Natural killer cell (primary cell): ENCODE data around the gene STARD10. TPM values are rescaled to one million over a fixed set of nuclear protein-coding genes. Genes with fewer than 3 reads are reported as not detected.

Source experiments
- ATAC-seq, 3 donors: fragments of 150-1000 bp in 2 of 3; fragments of 200-7000 bp in 1 of 3; cut with Tn5 transposase; 1 replicate in 1 of 3; 2 replicates in 2 of 3; pipeline ENCODE4 v1.10.0; 2021; ENCODE audit warnings: mild to moderate bottlenecking in 2 of 3, moderate library complexity in 2 of 3
- DNase-seq, 2 donors: peaks; one replicate each; pipeline versions ENCODE4 v3.0.0 to v3.0.0-alpha.2; 2013 to 2021; ENCODE audit warnings: mixed read lengths in 1 of 2
- H3K27ac ChIP-seq: one replicate; pipeline ENCODE4 v1.5.1; 2013; ENCODE audit warnings: mild to moderate bottlenecking, low read length
- H3K27me3 ChIP-seq: one replicate; pipeline ENCODE4 v1.6.1; 2013; ENCODE audit warnings: low read length; ENCODE audit not compliant: control insufficient read depth, insufficient read depth
- H3K36me3 ChIP-seq: one replicate; pipeline ENCODE4 v1.6.1; 2013; ENCODE audit warnings: low read length; ENCODE audit not compliant: control insufficient read depth, insufficient read depth
- H3K4me1 ChIP-seq: one replicate; pipeline ENCODE4 v1.6.1; 2013; ENCODE audit warnings: low read length; ENCODE audit not compliant: control insufficient read depth, insufficient read depth
- H3K4me3 ChIP-seq: one replicate; pipeline ENCODE4 v1.5.1; 2013; ENCODE audit warnings: low read length
- H3K9me3 ChIP-seq: one replicate; pipeline ENCODE4 v1.6.1; 2013; ENCODE audit warnings: low read length; ENCODE audit not compliant: control insufficient read depth, insufficient read depth
- H3K27ac Mint-ChIP-seq, 2 donors: one replicate each; pipeline ENCODE4 v1.8.0; 2022; ENCODE audit warnings: mild to moderate bottlenecking in 2 of 2, mixed read lengths in 2 of 2, moderate library complexity in 1 of 2
- H3K27me3 Mint-ChIP-seq, 2 donors: one replicate each; pipeline ENCODE4 v1.8.0; 2022; ENCODE audit warnings: low read depth in 2 of 2, mixed read lengths in 2 of 2
- H3K36me3 Mint-ChIP-seq: one replicate; pipeline ENCODE4 v1.8.0; 2022; ENCODE audit warnings: mixed read lengths
- H3K4me1 Mint-ChIP-seq, 2 donors: one replicate each; pipeline ENCODE4 v1.8.0; 2022; ENCODE audit warnings: mixed read lengths in 2 of 2
- H3K4me3 Mint-ChIP-seq: one replicate; pipeline ENCODE4 v1.8.0; 2022; ENCODE audit warnings: mild to moderate bottlenecking, moderate library complexity, mixed read lengths
- H3K9me3 Mint-ChIP-seq, 2 donors: one replicate each; pipeline ENCODE4 v1.8.0; 2022; ENCODE audit warnings: mixed read lengths in 2 of 2
- WGBS: methylation state at CpG from one replicate; pipeline ENCODE4 v1.1.7; 2013; ENCODE audit warnings: missing lambda C conversion rate; ENCODE audit not compliant: insufficient coverage; 5-methylcytosine and 5-hydroxymethylcytosine counted together
- intact Hi-C: fragments of 100-400 bp; cut with micrococcal nuclease; formaldehyde crosslinking; loops from one replicate; pipeline ENCODE4 v1.14.2; 2022
- total RNA-seq, 4 donors: library from RNA; stranded (reverse); fragments of 120-200 nt in 1 of 4; gene quantifications; one replicate each; pipeline versions ENCODE4 v1.2.3 to v1.2.4, GENCODE V29; 2013 to 2022
- TF ChIP-seq, protein P1 (sequence below): fragments of 200-600 bp; IDR thresholded peaks from one replicate; pipeline ENCODE4 v1.8.0; 2022; ENCODE audit warnings: antibody characterized with exemption

The STARD10 gene
- total RNA-seq, 3 donors from 2014 or later (not counting 1 experiment from before 2014, with no cell fraction given): 10.9 to 17.3 (median 11.7) TPM

DNA sequence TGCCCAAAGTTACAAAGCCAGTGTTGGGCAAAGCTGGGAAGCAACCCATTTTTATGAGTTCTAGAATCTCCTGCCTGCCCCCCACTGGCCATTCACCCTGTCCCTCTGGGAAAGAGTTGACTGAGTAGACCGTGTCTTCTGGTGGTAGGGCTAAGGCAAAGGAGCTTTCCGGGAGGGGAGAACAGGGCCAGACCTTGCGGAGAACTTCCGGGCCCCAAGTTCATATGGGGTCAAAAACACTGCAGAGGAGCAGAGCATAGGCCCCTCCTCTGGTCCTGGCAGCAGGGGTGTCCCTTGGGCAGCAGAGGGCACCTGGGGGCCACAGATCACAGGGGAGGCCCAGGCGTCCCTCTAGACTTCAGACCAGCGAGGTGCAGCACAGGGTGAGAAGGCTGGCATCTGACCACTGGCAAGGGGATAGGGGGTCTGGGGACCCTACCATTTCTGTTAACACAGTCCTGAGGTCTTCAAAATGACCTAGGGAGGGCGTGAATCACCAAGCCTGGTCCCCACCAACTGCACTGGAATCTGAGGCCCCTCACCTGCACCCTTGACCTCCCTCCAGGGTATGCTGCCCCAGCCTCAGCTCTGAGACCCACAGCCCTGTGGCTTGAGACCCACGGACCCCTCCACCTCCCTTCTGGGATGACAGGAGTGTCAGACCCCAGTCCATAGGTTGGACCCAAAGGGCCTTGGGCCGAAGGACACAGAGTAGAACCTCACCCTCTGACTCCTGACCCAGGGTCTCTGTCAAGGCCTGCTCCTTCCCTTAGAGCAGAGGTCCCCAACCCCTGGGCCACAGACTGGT lies 40.3 kb downstream of the STARD10 start:
- Histone ChIP-seq H3K4me1 (peaks cover 46% of the 10 kb centered on the region), H3K27ac (no peak overlapping the region)

DNA sequence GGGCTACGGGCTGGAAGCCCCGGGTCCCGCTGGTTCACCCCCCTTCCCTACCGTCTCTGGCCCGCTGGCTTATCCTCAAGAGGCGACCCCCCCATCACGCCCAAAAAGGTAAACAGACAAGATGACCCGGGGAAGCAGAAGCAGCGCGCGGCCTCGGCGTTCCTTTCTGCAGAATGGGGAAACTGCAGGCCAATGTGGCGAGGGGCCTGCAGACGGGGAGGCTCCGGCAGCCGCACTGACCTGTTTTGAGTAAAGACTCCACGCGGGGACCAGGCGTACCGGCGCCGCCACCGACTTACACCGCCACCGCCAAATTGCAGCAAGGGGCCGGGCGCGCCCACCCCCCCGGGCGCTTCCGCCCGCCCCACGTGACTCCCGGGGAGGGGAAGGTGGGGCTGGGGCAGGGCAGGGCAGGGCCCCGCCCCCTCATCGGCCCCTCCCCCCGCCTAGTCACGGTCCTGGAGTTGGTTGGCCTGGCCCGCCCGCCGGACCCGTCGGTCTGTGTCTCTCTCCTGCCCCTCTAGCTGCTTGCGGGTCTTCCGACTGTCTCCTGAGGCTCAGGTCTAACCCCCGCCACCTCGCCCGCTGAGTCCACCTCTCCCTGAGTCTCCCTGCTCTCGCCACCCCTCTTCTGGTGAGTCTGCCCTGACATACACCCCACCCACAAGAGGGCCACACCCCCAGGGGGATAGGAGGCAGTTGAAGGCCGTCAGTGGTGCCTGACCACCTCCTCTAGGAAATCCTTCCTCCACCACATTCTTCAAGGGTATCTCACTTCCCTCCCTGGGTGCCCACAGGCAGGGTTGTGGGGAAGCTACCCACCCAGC lies 41.5 kb downstream of the STARD10 start, which contains the start of gene ARAP1:
ARAP1 (minus strand) TSS at position 321 of the 827 bp plus-strand sequence. CDS start 25,280 bp downstream, outside the sequence.
- Histone ChIP-seq H3K27me3 (no peaks in the 10 kb centered on the region), H3K4me1 (peaks cover 53% of the 10 kb centered on the region), H3K9me3 (no peaks in the 10 kb centered on the region), H3K27ac (peak within 1 kb of the TSS; percentile 73), H3K4me3 (peak within 1 kb of the TSS; percentile 90), H3K36me3 (peaks cover 6% of the 10 kb centered on the region)
- ATAC-seq (peak; percentile 85 to 95 (median 88)), DNase-seq (peak; percentile 68 to 90)
- Mint-ChIP-seq H3K27me3 (no peaks in the 10 kb centered on the region), H3K9me3 (no peaks in the 10 kb centered on the region), H3K36me3 (no peaks in the 10 kb centered on the region), H3K4me1 (peaks cover 42 to 65% of the 10 kb centered on the region in 2 donors), H3K27ac (peak within 1 kb of the TSS; percentile 91 to 93), H3K4me3 (peak within 1 kb of the TSS; percentile 93)
- TF ChIP-seq, protein P1, sequence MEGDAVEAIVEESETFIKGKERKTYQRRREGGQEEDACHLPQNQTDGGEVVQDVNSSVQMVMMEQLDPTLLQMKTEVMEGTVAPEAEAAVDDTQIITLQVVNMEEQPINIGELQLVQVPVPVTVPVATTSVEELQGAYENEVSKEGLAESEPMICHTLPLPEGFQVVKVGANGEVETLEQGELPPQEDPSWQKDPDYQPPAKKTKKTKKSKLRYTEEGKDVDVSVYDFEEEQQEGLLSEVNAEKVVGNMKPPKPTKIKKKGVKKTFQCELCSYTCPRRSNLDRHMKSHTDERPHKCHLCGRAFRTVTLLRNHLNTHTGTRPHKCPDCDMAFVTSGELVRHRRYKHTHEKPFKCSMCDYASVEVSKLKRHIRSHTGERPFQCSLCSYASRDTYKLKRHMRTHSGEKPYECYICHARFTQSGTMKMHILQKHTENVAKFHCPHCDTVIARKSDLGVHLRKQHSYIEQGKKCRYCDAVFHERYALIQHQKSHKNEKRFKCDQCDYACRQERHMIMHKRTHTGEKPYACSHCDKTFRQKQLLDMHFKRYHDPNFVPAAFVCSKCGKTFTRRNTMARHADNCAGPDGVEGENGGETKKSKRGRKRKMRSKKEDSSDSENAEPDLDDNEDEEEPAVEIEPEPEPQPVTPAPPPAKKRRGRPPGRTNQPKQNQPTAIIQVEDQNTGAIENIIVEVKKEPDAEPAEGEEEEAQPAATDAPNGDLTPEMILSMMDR: no peak
- WGBS: under 1% methylated on average over 50 of the region's 51 CpGs
- intact Hi-C loops: loop anchor here (2.0 to 5.0 kb wide), 2 partner anchors 16 to 40 kb away; partner anchors contain the start of gene STARD10

More for the DNA sequence above, 40.3 kb downstream of the STARD10 start:
- H3K27me3 Mint-ChIP-seq: no peaks in the 10 kb centered on the region
- ATAC-seq (no peak), DNase-seq (no peak)
- Histone ChIP-seq H3K27me3 (no peaks in the 10 kb centered on the region), H3K9me3 (no peaks in the 10 kb centered on the region), H3K36me3 (no peaks in the 10 kb centered on the region), H3K4me3 (no peak overlapping the region)
- intact Hi-C loops: loop anchor here (2.0 to 5.0 kb wide), 2 partner anchors 17 to 39 kb away; partner anchors contain the start of gene STARD10
- H3K27ac Mint-ChIP-seq: peak overlapping the region; percentile 91 to 93
- H3K4me1 Mint-ChIP-seq: peaks cover 33 to 52% of the 10 kb centered on the region in 2 donors
- no peaks in the 10 kb centered on the region for H3K36me3 Mint-ChIP-seq
- H3K4me3 Mint-ChIP-seq: peak overlapping the region; percentile 93
- WGBS: 93% methylated on average over 9 of the region's 9 CpGs
- TF ChIP-seq, protein P1: no peak
- H3K9me3 Mint-ChIP-seq: no peaks in the 10 kb centered on the region

DNA sequence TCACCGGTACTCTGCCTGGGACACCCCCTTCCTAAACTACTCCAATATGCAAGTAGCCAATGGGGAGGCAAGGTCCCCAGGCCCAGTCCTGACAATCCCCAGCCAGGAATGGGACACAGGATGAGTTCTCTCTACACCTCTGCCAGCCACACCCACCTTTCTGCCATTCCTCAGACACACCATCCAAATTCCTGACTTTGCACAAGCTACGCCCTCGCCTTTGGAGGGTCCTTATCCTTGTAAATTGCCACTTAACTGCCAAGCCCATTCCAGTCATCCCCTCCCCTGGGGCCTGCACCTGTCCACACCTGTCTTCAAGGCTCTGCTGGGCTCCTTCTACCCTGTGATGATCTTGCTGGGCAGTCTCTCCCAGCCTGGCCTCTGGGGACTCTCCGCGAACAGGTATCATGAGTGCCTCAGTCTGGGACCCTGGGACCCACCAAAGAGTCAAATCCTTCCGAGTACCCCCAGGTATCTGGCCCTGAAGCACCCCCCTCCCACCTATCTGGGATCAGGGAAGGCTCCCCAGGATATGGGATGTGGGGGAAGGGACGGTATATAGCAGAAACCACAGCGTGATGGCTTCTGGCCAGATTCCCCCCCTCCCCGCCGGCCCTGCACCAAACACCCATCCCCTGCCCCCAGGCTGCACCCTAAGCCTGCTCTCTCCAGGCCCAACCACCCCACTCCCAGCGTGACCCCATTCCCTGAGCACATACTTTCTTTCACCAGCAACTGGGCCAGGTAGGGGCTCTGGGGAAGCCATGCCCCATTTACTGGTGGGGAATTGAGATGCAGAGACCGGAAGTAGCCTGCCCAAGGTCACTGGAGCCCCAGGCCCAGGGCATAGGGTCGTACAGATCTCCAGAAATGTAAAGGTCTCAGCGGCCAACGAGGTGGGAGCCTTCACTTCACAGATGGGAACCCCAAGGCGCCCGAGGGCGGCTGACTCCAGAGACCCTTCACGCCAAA lies 42.4 kb downstream of the STARD10 start:
- peak overlapping the region; percentile 90 for H3K4me3 Mint-ChIP-seq
- H3K9me3 Mint-ChIP-seq: no peaks in the 10 kb centered on the region
- H3K27me3 Mint-ChIP-seq: no peaks in the 10 kb centered on the region
- no peaks in the 10 kb centered on the region for H3K9me3 ChIP-seq
- peaks cover 6% of the 10 kb centered on the region for H3K36me3 ChIP-seq
- H3K27ac ChIP-seq: peak overlapping the region; percentile 73
- ATAC-seq (peak in 2 of 3 donors; percentile 1 to 3), DNase-seq (peak in 1 of 2 donors; percentile 28)
- H3K27ac Mint-ChIP-seq: peak overlapping the region; percentile 91 to 93
- peaks cover 60% of the 10 kb centered on the region for H3K4me1 ChIP-seq
- H3K4me3 ChIP-seq: peak overlapping the region; percentile 90
- H3K36me3 Mint-ChIP-seq: no peaks in the 10 kb centered on the region
- H3K27me3 ChIP-seq: no peaks in the 10 kb centered on the region
- intact Hi-C loops: loop anchor here (2.0 to 5.0 kb wide), 2 partner anchors 15 to 41 kb away; partner anchors contain the start of gene STARD10
- TF ChIP-seq, protein P1: no peak
- 30% methylated on average over 18 of the region's 19 CpGs for WGBS
- H3K4me1 Mint-ChIP-seq: peaks cover 44 to 67% of the 10 kb centered on the region in 2 donors
